ENCODE data around the gene ASB18.
"Not testable (repeated sequence)": the region's sequence is repeated elsewhere in the genome, so short reads cannot be mapped to it uniquely, and the experiment has no call there.

ASB18 gene

GRCh38 chr2:236286873-236287545 lies 22.8 kb upstream of the ASB18 start:
- no peak overlapping the region for H3K4me3 ChIP-seq (ENCODE audit: low read depth, low read length)
- TF ChIP-seq, protein P1, sequence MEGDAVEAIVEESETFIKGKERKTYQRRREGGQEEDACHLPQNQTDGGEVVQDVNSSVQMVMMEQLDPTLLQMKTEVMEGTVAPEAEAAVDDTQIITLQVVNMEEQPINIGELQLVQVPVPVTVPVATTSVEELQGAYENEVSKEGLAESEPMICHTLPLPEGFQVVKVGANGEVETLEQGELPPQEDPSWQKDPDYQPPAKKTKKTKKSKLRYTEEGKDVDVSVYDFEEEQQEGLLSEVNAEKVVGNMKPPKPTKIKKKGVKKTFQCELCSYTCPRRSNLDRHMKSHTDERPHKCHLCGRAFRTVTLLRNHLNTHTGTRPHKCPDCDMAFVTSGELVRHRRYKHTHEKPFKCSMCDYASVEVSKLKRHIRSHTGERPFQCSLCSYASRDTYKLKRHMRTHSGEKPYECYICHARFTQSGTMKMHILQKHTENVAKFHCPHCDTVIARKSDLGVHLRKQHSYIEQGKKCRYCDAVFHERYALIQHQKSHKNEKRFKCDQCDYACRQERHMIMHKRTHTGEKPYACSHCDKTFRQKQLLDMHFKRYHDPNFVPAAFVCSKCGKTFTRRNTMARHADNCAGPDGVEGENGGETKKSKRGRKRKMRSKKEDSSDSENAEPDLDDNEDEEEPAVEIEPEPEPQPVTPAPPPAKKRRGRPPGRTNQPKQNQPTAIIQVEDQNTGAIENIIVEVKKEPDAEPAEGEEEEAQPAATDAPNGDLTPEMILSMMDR (IDR thresholded peaks at IDR 0.05; ENCODE audit: low read depth, low read length), result no peak

DNA sequence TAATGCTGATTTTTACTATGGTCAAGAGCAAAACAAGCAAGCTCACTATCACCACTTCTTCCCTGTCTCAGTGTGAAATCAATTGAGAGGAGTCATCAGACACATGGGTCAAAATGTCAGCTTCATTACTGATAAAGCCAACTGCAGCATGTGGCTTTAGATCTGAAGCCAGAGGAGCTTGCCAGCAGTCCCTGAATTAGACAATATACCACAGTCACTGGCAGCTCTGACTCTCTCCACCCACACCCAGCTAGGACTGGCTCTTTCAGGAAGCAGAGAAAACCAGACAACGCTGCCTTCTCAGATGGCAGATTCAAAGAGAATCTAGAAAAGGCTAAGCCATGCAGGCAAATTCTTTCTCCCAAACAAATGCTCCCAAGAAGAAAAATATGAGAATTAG lies 20.0 kb upstream of the ASB18 start:
- H3K4me3 ChIP-seq (ENCODE audit: low read depth, low read length), result no peak overlapping the region
- TF ChIP-seq, protein P1 (IDR thresholded peaks at IDR 0.05; ENCODE audit: low read depth, low read length), result no peak

DNA sequence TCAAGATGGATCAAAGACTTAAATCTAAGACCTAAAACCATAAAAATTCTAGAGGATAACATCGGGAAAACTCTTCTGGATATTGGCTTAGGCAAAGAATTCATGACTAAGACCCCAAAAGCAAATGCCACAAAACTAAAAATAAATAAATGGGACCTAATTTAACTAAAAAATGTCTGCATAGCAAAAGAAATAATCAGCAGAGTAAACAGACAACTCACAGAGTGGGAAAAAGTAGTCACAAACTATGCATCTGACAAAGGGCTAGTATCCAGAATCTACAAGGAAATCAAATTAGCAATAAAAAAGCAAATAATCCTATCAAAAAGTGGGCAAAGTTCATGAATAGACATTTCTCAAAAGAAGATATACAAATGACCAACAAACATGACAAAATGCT lies 18.2 kb upstream of the ASB18 start:
- TF ChIP-seq, protein P1 (IDR thresholded peaks at IDR 0.05; ENCODE audit: low read depth, low read length), result no peak
- no peak overlapping the region for H3K4me3 ChIP-seq (ENCODE audit: low read depth, low read length)

DNA sequence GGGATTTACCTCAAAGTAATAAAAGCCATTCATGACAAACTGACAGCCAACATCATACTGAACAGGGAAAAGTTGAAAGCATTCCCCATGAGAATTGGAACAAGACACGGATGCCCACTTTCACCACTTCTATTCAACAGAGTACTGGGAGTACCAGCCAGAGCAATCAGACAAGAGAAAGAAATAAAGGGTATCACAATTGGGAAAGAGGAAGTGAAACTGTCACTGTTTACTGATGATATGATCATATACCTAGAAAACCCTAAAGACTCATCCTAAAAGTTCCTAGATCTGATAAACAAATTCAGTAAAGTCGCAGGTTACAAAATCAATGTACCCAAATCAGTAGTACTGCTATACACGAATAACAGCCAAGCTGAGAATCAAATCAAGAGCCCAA lies 17.2 kb upstream of the ASB18 start:
- H3K4me3 ChIP-seq (ENCODE audit: low read depth, low read length), result no peak overlapping the region
- TF ChIP-seq, protein P1 (IDR thresholded peaks at IDR 0.05; ENCODE audit: low read depth, low read length), result no peak

DNA sequence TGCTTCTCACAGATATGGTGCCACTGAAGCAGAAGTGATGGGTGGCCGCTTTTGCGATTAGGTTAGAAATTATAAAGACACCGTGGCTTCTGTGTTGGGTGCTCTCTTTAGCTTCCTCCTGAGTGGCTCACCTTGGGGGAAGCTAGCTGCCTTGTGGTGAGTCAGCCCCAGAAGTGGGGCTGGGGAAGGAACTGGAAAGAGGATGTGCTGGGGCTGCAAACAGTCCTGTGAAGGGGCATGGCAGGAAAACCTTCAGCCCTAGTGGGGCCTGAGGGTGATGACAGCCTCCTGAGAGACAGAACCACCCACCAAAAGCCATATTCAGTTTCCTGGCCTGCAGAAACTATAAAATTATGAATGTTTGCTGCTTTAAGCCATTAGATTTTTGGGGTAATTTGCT lies 8.9 kb upstream of the ASB18 start:
- TF ChIP-seq, protein P1 (IDR thresholded peaks at IDR 0.05; ENCODE audit: low read depth, low read length), result no peak
- H3K4me3 ChIP-seq (ENCODE audit: low read depth, low read length), result no peak overlapping the region

GRCh38 chr2:236271851-236272250 lies 7.6 kb upstream of the ASB18 start:
- no peak overlapping the region for H3K4me3 ChIP-seq (ENCODE audit: low read depth, low read length)
- TF ChIP-seq, protein P1 (IDR thresholded peaks at IDR 0.05; ENCODE audit: low read depth, low read length), result no peak

DNA sequence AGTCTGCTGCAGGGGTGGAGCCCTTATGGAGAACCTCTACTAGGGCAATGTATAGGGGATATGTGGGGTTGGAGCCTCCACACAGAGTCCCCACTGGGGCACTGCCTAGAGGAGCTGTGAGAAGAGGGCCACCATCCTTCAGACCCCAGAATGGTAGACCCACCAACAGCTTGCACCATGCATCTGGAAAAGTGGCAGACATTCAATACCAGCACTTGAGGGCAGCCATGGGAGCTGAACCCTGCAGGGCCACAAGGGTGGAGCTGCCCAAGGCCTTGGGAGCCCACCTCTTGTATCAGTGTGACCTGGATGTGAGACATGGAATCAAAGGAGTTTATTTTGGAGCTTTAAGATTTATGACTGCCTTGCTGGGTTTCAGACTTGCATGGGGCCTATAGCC lies 5.7 kb upstream of the ASB18 start:
- H3K4me3 ChIP-seq (ENCODE audit: low read depth, low read length), result not testable (repeated sequence)

DNA sequence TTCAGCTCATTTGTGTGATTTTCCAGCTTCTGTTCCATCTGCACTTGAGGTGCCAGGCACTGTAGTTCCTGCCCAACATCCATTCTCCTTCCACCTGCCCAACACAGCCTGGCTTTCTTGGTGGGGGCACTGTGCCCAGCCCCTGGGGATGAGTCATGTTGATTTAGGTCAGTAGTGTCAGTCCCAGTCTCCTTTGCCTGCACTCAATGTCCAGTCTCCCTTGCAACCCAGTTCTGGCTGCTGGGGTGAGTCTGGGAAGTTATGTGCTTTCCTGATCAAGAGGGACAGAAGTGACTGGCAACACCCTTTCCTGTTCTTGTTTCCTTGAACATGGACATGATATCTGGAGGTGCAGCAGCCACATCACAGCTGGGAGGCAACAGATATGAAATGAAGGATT lies 1.5 kb upstream of the ASB18 start:
- TF ChIP-seq, protein P1 (IDR thresholded peaks at IDR 0.05; ENCODE audit: low read depth, low read length), result no peak
- no peak overlapping the region for H3K4me3 ChIP-seq (ENCODE audit: low read depth, low read length)

All from WI38 (cell line).